SK-N-MC (cell line): ENCODE measurements around the gene ANKS1A.

Experiments used
- DNase-seq: peaks from one replicate; pipeline ENCODE4 v3.0.0-alpha.2; 2011; ENCODE audit warnings: low read depth, low spot score
- H3K27ac ChIP-seq: fragments of 200-600 bp; sonication (generic); 2 replicates; pipeline ENCODE4 v1.5.1; 2016; ENCODE audit warnings: mixed run types
- H3K36me3 ChIP-seq: fragments of 200-600 bp; sonication (generic); 2 replicates; pipeline ENCODE4 v1.6.1; 2017; ENCODE audit warnings: antibody characterized with exemption, low read length, mixed read lengths; ENCODE audit not compliant: insufficient read depth
- H3K4me3 ChIP-seq: fragments of 200-600 bp; sonication (generic); 2 replicates; pipeline ENCODE4 v1.5.1; 2016
- H3K9ac ChIP-seq: fragments of 200-600 bp; sonication (generic); 2 replicates; pipeline ENCODE4 v1.8.0; 2017; ENCODE audit warnings: mixed run types, mixed read lengths; ENCODE audit not compliant: insufficient read length
- H3K9me3 ChIP-seq: fragments of 200-600 bp; sonication (generic); 2 replicates; pipeline ENCODE4 v1.6.1; 2017; ENCODE audit warnings: low read depth, mild to moderate bottlenecking, antibody characterized with exemption, low read length, moderate library complexity, mixed read lengths
- EZH2 ChIP-seq: fragments of 200-600 bp; sonication (generic); IDR thresholded peaks from one replicate; pipeline ENCODE4 v1.6.1; 2017; ENCODE audit warnings: antibody characterized with exemption
- FOXP2 ChIP-seq: optimal IDR thresholded peaks from 2 replicates; pipeline ENCODE3; 2011; ENCODE audit warnings: mild to moderate bottlenecking, moderate library complexity; ENCODE audit not compliant: insufficient read depth; ENCODE audit errors: extremely low read length, control extremely low read depth
- POLR2AphosphoS5 ChIP-seq: IDR thresholded peaks from 2 replicates; pipeline ENCODE4 v1.6.1; 2012; ENCODE audit warnings: mild to moderate bottlenecking, low read depth, low read length, borderline replicate concordance

Gene ANKS1A

DNA sequence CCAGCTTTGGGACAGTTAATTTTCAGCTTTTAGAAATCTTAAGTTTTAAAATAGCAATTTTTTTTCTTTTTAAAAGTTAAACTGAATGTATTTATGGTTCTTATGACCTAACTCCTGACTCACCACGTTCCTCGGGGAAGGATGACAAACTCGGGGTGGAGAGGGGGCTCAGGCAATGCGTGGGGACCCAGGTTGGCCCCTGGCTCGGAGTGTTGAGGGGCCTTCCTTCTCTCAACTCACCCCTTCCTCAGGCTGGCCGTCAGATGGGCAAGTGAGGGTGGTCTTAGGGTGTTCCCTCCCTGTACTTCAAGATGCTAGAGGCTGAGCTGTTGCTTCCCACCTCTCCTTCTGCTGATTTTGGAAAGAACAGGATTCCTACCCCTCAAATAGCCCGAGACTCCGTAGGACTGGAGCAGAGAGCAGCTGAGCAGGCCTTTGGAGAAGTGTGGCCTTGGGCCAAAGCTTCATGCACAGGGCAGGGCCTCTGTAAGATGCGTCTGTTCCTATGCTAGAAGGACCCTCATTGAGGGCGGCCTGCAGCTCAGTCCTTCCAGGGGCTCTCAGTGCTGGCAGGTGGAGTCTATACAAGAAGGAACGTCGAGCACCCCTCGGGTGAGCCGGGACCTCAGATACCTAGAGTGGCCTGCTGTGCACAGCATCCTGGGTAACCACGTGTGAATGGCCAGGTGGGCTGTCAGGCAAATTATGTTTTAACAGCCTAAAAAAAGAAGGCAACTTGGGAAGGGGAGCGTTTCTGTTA, 172.8 kb downstream of the ANKS1A start:
- DNase-seq, result no peak
- no peaks in the 10 kb centered on the region for H3K36me3 ChIP-seq
- no peak overlapping the region for H3K9ac ChIP-seq
- no peak overlapping the region for H3K27ac ChIP-seq
- H3K9me3 ChIP-seq, result no peaks in the 10 kb centered on the region
- no peak for TF ChIP-seq EZH2
- no peak overlapping the region for H3K4me3 ChIP-seq

- H3K27ac ChIP-seq, result no peak overlapping the region
- TF ChIP-seq FOXP2 (no peak), EZH2 (no peak), POLR2AphosphoS5 (no peak)
Observed at GRCh38 chr6:35062676-35063574, 173.9 kb downstream of the ANKS1A start.

DNA sequence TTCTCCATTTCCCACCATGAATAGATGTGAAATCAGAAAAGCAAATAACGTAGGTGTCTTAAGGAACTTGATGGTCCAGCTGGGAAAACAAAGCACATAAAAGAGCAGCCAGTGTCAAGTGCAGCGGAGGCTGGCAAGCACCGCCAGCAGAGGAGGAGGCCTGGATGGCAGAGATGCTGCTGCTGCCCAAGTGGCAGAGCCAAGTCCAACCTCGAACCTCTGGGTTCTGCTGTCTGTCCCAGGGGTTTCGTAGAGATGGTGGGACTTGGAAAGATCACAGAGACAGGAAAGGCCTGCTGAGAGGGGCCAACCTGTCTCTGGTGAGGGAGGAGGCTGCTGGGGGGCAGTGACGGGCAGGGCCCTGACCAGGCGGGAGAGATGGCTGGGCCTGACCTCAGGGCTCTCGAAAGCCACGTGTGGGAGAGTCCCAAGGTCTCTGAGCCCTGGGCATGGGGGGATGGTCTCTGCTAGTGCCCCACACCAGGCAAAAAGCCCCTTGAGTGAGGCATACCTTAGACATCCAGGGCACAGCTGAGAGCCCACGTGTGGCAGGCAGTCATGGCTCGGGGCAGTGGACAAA, 174.7 kb downstream of the ANKS1A start:
- Histone ChIP-seq H3K36me3 (no peaks in the 10 kb centered on the region), H3K4me3 (no peak overlapping the region), H3K27ac (no peak overlapping the region), H3K9me3 (no peaks in the 10 kb centered on the region), H3K9ac (no peak overlapping the region)
- TF ChIP-seq FOXP2 (no peak), EZH2 (no peak), POLR2AphosphoS5 (no peak)
- DNase-seq, result no peak

More at GRCh38 chr6:35062676-35063574, 173.9 kb downstream of the ANKS1A start:
- H3K9ac ChIP-seq, result no peak overlapping the region
- DNase-seq, result no peak
- no peaks in the 10 kb centered on the region for H3K36me3 ChIP-seq
- no peaks in the 10 kb centered on the region for H3K9me3 ChIP-seq
- no peak overlapping the region for H3K4me3 ChIP-seq

- Histone ChIP-seq H3K27ac (no peak overlapping the region), H3K4me3 (no peak overlapping the region), H3K9me3 (no peaks in the 10 kb centered on the region), H3K36me3 (no peaks in the 10 kb centered on the region), H3K9ac (no peak overlapping the region)
- no peak for DNase-seq
- TF ChIP-seq FOXP2 (no peak), POLR2AphosphoS5 (no peak), EZH2 (no peak)
Observed at GRCh38 chr6:35064290-35064689, 175.2 kb downstream of the ANKS1A start.

GRCh38 chr6:35064757-35065440, 175.8 kb downstream of the ANKS1A start:
- Histone ChIP-seq H3K4me3 (no peak overlapping the region), H3K9me3 (no peaks in the 10 kb centered on the region), H3K9ac (no peak overlapping the region), H3K27ac (no peak overlapping the region), H3K36me3 (no peaks in the 10 kb centered on the region)
- no peak for DNase-seq
- TF ChIP-seq FOXP2 (no peak), POLR2AphosphoS5 (no peak), EZH2 (no peak)

DNA sequence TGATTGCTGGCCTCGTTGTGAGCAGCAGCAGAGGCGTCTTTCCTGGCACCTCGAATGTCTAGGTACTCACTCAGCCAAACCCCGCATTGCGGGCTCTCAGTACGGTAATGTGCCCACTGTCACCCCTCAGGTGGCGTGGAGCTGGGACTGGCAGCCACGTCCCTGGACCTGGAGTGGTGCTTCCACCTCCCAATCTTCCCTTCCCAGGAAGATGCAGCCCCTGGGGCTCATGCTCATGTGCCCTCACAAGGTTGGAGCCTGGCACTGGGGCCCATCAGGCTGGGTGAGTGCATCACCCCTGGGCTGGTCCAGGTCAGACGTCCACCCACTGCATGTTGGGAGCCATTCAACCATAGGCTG, 176.4 kb downstream of the ANKS1A start:
- no peak overlapping the region for H3K9ac ChIP-seq
- DNase-seq, result no peak
- TF ChIP-seq POLR2AphosphoS5 (no peak), EZH2 (no peak), FOXP2 (no peak)
- no peaks in the 10 kb centered on the region for H3K36me3 ChIP-seq
- H3K4me3 ChIP-seq, result no peak overlapping the region
- no peak overlapping the region for H3K27ac ChIP-seq
- no peaks in the 10 kb centered on the region for H3K9me3 ChIP-seq

DNA sequence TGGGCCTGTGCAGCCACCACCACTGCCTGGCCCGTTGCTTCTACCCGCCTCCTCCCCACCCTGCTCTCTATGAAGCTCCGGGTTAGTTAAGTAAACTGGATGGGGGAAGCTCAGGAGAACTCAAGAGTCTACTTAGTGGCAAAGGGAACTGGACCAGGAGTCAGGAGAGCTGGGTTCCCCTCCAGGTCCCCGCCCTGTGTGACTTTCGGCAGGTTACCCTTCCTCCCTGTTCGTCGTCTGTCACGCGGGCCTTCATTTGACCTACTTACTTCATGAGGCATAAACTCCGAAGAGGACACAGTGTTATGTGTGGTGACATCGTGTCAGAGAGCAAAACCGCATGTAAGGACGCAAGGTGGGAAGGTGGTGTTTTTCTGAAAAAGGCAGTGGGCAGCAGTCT, 176.8 kb downstream of the ANKS1A start:
- no peak for DNase-seq
- Histone ChIP-seq H3K9ac (no peak overlapping the region), H3K36me3 (no peaks in the 10 kb centered on the region), H3K9me3 (no peaks in the 10 kb centered on the region), H3K4me3 (no peak overlapping the region), H3K27ac (no peak overlapping the region)
- no peak for TF ChIP-seq POLR2AphosphoS5
- no peak for TF ChIP-seq EZH2
- no peak for TF ChIP-seq FOXP2

- Histone ChIP-seq H3K9ac (no peak overlapping the region), H3K27ac (no peak overlapping the region), H3K4me3 (no peak overlapping the region), H3K9me3 (no peaks in the 10 kb centered on the region), H3K36me3 (no peaks in the 10 kb centered on the region)
- TF ChIP-seq EZH2 (no peak), FOXP2 (no peak), POLR2AphosphoS5 (no peak)
- no peak for DNase-seq
Observed at GRCh38 chr6:35067234-35067633, 178.2 kb downstream of the ANKS1A start.
